ENCODE measurements around the gene KRTAP13-4.

DNA sequence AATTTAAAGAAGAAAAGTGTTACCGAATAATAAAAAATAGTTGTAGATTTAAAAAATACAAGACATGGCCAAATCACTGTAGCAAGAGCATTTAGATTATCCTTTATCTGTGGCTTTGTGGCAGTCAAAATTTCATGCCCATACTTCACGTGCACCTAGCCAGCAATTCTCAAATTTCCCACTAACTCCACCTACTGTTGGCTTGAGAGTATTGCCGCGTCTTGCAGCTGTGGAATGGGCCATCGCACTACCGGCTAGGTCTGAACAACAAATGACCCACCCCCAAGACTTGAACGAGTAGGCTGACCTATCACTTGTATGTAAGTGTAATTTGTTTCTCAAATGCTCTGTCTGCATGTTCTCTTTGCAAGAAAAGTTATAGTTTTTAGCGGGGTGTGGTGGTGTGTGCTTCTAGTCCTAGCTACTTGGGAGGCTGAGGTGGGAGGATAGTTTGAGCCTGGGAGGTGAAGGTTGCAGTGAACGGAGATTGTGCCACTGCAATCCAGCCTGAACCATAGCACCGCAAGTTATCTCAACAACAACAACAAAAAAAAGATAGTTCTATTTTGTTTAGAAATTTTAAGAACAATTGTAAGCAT lies 4.1 kb downstream of the KRTAP13-4 start:
- TF ChIP-seq, protein P1, sequence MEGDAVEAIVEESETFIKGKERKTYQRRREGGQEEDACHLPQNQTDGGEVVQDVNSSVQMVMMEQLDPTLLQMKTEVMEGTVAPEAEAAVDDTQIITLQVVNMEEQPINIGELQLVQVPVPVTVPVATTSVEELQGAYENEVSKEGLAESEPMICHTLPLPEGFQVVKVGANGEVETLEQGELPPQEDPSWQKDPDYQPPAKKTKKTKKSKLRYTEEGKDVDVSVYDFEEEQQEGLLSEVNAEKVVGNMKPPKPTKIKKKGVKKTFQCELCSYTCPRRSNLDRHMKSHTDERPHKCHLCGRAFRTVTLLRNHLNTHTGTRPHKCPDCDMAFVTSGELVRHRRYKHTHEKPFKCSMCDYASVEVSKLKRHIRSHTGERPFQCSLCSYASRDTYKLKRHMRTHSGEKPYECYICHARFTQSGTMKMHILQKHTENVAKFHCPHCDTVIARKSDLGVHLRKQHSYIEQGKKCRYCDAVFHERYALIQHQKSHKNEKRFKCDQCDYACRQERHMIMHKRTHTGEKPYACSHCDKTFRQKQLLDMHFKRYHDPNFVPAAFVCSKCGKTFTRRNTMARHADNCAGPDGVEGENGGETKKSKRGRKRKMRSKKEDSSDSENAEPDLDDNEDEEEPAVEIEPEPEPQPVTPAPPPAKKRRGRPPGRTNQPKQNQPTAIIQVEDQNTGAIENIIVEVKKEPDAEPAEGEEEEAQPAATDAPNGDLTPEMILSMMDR (IDR thresholded peaks at IDR 0.05), result peak in 1 of 2 donors; percentile 54
- no peak for TF ChIP-seq POLR2A (IDR thresholded peaks at IDR 0.05)
